GM19328 (cell line): Measurements from ENCODE around the gene CLPTM1L.

Experiments used
- ATAC-seq: cut with Tn5 transposase; IDR thresholded peaks from one replicate; pipeline ENCODE4 v1.9.1; 2021; ENCODE audit warnings: mild to moderate bottlenecking, moderate library complexity; ENCODE audit not compliant: unreplicated experiment

The CLPTM1L gene

DNA sequence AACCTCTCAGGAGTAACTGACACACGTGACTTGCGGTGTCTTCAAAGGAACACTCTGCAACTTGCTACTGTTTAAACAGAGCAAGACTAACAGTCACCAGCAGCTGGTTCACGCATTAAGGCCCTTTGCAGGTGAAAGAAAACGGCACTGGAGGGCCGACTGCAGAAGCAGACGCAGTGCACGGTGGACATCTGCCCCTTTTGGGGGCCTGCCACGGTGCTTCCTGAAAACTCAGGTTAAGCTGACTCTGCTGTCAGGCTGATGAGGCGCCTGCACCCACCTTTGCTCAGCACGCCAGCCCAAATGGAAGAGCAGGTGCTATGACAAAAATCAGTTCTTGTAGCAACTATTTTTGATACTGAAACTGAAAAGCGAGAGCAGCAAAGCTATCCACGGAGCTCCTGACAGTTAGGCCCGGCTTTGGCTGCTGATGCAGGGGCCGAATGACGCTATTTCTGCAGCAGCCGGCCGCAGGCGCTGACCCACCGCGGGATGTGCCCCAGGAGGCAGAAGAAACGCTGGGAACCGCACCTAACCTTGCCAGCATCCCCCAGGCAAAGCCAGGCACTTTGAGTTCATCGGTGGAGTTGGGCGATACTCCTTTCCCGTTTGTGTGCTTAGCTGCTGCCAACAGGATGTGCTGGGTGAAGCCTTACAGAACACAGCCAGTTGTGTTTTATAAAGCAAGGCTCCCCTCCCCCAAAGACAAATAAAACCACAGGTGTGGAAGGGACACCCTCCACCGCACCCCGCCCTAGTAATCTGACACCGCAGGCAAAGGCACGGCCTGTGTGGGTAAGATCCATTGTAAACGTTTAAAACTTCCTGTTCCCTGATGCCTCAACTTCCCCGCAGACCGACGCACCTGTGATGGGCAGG, 29.0 kb downstream of the CLPTM1L start:
- peak; percentile 55 for ATAC-seq

DNA sequence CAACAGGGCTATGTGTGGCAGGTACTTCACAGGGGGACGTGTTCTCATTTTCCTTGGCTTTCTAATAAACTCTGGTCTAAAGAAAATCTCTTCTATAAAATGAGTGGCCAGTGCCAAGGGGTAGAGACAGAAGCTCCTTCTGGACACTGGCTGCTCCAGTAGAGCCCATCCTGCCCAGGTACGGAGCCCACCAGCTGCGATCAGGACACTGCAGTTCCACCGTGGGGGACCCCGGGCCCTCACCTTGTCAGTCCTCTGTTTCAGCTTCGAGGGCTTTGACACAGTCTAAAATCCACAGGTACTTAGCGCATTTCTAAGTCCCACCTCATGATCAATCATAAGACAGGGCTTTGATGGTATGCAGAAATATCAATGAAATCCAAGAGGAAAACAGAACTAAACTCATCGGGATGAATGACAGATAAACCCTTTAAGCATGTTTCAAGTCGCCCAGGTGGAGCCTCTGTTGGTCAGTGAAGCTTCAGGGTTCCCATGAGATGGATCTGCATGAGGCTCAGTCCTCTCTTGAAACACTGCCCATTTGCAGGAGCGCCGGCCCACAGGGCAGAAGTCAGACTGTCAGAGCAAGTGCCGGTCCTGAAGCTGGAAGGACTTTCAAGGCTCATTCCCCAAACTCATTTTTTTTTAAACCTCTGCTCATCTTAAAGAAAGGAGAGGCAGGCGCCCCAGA, 29.7 kb downstream of the CLPTM1L start:
- no peak for ATAC-seq

GRCh38 chr5:1314564-1314982, 30.3 kb downstream of the CLPTM1L start:
- ATAC-seq = no peak

GRCh38 chr5:1312993-1313833, 31.7 kb downstream of the CLPTM1L start:
- peak; percentile 68 for ATAC-seq

DNA sequence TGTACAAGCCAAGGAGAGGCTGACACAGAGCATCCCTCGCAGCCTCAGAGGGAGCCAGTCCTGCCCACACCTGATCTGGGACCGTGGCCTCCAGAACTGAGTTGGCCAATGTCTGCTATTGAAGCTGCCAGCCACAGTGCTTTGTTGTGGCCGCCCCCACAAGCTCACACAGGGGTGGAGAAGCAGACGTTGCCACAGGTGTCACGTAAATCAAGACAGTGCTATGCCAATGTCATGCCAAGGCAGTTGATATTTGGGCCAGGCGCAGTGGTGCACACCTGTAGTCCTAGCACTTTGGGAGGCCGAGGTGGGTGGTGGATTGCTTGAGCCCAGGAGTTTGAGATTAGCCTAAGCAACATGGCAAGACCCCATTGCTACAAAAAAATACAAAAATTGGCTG, 32.7 kb downstream of the CLPTM1L start:
- ATAC-seq = no peak

DNA sequence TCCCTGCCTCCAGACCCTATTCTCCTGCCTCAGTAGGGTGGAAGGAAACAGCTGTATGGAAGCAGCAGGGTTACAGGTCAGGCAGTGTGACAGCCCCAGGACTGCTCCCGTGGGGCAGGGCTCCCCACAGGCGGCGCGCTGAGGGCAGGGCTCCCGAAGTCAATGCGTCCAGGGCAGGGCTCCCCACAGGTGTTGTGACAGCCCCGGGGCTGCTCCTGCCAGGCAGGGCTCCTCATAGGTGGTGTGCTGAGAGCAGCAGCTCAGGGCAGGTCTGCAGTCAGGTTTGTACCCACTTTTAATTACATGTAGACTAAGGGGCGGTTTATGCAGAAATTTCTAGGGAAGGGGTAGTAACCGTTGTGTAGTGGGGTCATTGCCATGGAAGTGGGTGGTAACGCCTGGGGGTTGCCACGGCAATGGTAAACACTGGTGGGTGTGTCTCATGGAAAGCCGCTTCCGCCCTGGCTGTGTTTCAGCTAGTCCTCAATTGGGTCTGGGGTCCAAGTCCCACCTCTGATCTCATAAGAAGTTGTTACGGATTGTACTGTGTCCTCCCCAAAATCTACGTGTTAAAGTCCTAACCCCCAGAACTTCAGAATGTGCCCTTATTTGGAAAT, 33.4 kb downstream of the CLPTM1L start:
- ATAC-seq = no peak

GRCh38 chr5:1310118-1310517, 34.8 kb downstream of the CLPTM1L start:
- ATAC-seq = no peak

DNA sequence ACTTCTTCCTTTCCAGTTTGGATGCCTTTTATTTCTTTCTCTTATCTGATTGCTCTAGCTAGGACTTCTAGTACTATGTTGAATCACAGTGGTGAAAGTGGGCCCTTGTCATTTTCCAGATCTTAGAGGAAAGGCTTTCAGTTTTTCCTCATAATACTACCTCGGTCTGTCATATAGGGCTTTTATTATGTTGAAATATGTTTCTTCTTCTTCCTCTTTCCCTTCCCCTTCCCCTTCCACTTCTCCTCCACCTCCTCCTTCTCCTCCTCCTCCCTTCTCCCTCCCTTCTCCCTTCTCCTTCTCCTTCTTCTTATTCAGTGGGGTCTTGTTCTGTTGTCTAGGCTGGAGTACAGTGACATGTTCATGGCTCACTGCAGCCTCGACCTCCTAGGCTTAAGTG, 40.9 kb downstream of the CLPTM1L start:
- ATAC-seq = no peak

GRCh38 chr5:1302258-1302657, 42.6 kb downstream of the CLPTM1L start:
- ATAC-seq = no peak

GRCh38 chr5:1300581-1301083, 44.3 kb downstream of the CLPTM1L start:
- ATAC-seq = no peak

DNA sequence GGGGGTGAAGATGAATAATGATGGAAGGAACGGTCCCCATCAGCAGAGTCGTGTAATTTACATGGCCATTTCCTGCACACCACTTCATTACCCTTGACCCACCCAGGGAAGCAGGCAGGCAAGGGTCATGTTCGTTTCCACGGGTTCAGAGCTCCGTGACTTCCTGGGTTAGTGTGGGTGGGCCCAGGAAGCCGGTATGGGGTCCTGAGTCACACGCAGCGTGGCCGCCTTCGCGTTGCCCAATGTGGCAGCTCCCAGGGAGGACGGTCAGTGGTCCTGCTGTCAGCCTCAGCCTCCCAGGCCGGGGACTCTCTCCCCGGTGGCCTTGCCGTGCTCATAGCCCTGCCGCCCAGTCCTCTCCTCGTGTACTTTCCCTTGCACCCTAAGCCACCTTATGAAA, 44.9 kb downstream of the CLPTM1L start:
- no peak for ATAC-seq

GRCh38 chr5:1299511-1299850, 45.4 kb downstream of the CLPTM1L start:
- ATAC-seq = no peak

DNA sequence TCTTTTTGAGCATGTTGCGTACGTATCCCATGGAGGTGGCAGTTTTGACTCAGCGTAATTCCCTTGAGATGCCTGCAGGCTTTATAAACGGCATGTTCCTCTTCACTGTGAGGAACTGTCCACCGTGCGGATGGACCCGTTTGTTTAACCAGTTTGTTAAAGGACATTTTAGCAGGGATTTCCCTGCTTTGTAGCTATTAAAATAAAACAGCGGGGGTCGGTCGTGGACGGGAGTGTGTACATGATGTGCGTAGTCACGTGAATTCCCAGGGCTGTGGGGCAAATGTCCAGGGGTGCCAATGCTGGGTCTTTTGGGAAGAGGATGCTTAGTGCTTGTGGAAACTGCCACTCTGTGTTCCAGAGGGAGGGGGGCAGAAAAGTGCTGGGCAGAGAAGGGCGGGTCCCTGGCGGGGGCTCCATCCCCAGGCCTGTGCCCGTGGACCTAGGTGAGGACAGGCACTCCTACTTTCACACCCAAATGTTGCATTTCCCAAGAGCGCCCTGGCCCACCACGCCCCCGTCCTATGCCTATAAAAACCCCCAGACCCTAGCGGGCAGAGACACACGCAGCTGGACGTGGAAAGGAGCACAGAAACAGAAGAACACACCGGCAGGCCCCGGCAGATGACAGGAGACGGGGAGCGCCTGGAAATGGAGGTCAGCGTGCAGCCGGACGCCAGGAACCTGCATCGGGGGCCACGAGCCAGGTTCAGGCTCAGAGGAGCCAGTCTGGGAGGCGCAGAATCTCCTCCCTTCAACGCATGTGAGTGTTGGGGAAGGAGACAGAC, 46.0 kb downstream of the CLPTM1L start:
- ATAC-seq = no peak

- no peak for ATAC-seq
Observed at GRCh38 chr5:1298067-1298551, 46.8 kb downstream of the CLPTM1L start.

- ATAC-seq = no peak
Observed at GRCh38 chr5:1297243-1297642, 47.7 kb downstream of the CLPTM1L start.

DNA sequence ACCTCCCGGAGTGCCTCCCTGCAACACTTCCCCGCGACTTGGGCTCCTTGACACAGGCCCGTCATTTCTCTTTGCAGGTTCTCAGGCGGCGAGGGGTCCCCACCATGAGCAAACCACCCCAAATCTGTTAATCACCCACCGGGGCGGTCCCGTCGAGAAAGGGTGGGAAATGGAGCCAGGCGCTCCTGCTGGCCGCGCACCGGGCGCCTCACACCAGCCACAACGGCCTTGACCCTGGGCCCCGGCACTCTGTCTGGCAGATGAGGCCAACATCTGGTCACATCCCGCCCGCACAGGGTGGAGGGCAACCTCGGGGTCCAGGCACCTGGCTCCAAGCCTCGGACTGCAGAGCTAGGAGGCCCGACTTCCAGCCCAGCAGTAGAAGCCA, 49.3 kb downstream of the CLPTM1L start:
- ATAC-seq = no peak

- no peak for ATAC-seq
Observed at GRCh38 chr5:1294835-1295649, 49.9 kb downstream of the CLPTM1L start, which contains the start of gene TERT. Gene TERT, minus strand, starts transcription at chr5:1295068. Its CDS starts 79 bp downstream, at chr5:1294989.

DNA sequence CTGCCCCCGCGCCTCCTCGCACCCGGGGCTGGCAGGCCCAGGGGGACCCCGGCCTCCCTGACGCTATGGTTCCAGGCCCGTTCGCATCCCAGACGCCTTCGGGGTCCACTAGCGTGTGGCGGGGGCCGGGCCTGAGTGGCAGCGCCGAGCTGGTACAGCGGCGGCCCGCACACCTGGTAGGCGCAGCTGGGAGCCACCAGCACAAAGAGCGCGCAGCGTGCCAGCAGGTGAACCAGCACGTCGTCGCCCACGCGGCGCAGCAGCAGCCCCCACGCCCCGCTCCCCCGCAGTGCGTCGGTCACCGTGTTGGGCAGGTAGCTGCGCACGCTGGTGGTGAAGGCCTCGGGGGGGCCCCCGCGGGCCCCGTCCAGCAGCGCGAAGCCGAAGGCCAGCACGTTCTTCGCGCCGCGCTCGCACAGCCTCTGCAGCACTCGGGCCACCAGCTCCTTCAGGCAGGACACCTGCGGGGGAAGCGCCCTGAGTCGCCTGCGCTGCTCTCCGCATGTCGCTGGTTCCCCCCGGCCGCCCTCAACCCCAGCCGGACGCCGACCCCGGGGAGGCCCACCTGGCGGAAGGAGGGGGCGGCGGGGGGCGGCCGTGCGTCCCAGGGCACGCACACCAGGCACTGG, 50.6 kb downstream of the CLPTM1L start:
- ATAC-seq = no peak
